H7 (cell line): ENCODE results near the gene ACVR2A. TPM values are rescaled to one million over a fixed set of nuclear protein-coding genes. Genes with fewer than 3 reads are reported as not detected.

Experiments used
- DNase-seq: peaks from one replicate; pipeline ENCODE4 v3.0.0; 2012
- H3K27me3 ChIP-seq: 2 replicates; pipeline ENCODE4 v1.6.0; 2011; ENCODE audit warnings: mild to moderate bottlenecking, low read length; ENCODE audit not compliant: control insufficient read depth, insufficient read depth
- H3K36me3 ChIP-seq: replicated peaks from 2 replicates; pipeline ENCODE4 v1.5.1; 2011; ENCODE audit warnings: low read length; ENCODE audit not compliant: control insufficient read depth, insufficient read depth
- H3K4me3 ChIP-seq: 2 replicates; pipeline ENCODE4 v1.5.1; 2011; ENCODE audit warnings: low read depth, mild to moderate bottlenecking, control low read depth, low read length, moderate library complexity; ENCODE audit not compliant: insufficient read depth
- total RNA-seq: library from RNA; depleted of rRNA; stranded (reverse); fragments of >200 nt; shearing (Covaris generic); gene quantifications from 2 replicates; pipeline ENCODE4 v1.2.3, GENCODE V29; 2014; rRNA removed

ACVR2A gene
- 8.6 and 8.8 TPM in 2 replicates for total RNA-seq

- H3K27me3 ChIP-seq = peaks cover 4% of the 10 kb centered on the region; the same call in 1 of the 2 replicates
- H3K4me3 ChIP-seq = peak within 1 kb of the TSS; percentile 86
- peak; percentile 70 for DNase-seq
- no peaks in the 10 kb centered on the region for H3K36me3 ChIP-seq
Observed at GRCh38 chr2:147844697-147845410, at the start of gene ACVR2A. ACVR2A (plus strand) TSS chr2:147845029; CDS start chr2:147845153, 124 bp downstream.

- Histone ChIP-seq H3K4me3 (no peak overlapping the region), H3K27me3 (no peaks in the 10 kb centered on the region), H3K36me3 (no peaks in the 10 kb centered on the region)
- no peak for DNase-seq
Observed at GRCh38 chr2:147800316-147800715, 44.5 kb upstream of the ACVR2A start.

GRCh38 chr2:147806846-147807245 lies 38.0 kb upstream of the ACVR2A start:
- Histone ChIP-seq H3K36me3 (no peaks in the 10 kb centered on the region), H3K4me3 (no peak overlapping the region), H3K27me3 (no peaks in the 10 kb centered on the region)
- no peak for DNase-seq

- H3K36me3 ChIP-seq = no peaks in the 10 kb centered on the region
- DNase-seq = no peak
- H3K4me3 ChIP-seq = no peak overlapping the region
- H3K27me3 ChIP-seq = no peaks in the 10 kb centered on the region
Observed at GRCh38 chr2:147808520-147808919, 36.3 kb upstream of the ACVR2A start.

- Histone ChIP-seq H3K4me3 (no peak overlapping the region), H3K27me3 (no peaks in the 10 kb centered on the region), H3K36me3 (no peaks in the 10 kb centered on the region)
- DNase-seq = no peak
Observed at GRCh38 chr2:147810883-147811765, 33.7 kb upstream of the ACVR2A start.

GRCh38 chr2:147818741-147819140 lies 26.1 kb upstream of the ACVR2A start:
- Histone ChIP-seq H3K27me3 (no peaks in the 10 kb centered on the region), H3K36me3 (no peaks in the 10 kb centered on the region), H3K4me3 (no peak overlapping the region)
- DNase-seq = no peak

- no peaks in the 10 kb centered on the region for H3K36me3 ChIP-seq
- no peak overlapping the region for H3K4me3 ChIP-seq
- H3K27me3 ChIP-seq = no peaks in the 10 kb centered on the region
- no peak for DNase-seq
Observed at GRCh38 chr2:147824620-147825019, 20.2 kb upstream of the ACVR2A start.

GRCh38 chr2:147826278-147827087 lies 18.3 kb upstream of the ACVR2A start:
- no peak for DNase-seq
- no peak overlapping the region for H3K4me3 ChIP-seq
- H3K27me3 ChIP-seq = no peaks in the 10 kb centered on the region
- H3K36me3 ChIP-seq = no peaks in the 10 kb centered on the region

- Histone ChIP-seq H3K36me3 (no peaks in the 10 kb centered on the region), H3K4me3 (no peak overlapping the region), H3K27me3 (no peaks in the 10 kb centered on the region)
- no peak for DNase-seq
Observed at GRCh38 chr2:147827088-147827375, 17.8 kb upstream of the ACVR2A start.

- Histone ChIP-seq H3K36me3 (no peaks in the 10 kb centered on the region), H3K27me3 (no peaks in the 10 kb centered on the region), H3K4me3 (no peak overlapping the region)
- no peak for DNase-seq
Observed at GRCh38 chr2:147829106-147829505, 15.7 kb upstream of the ACVR2A start.

GRCh38 chr2:147836099-147836498 lies 8.7 kb upstream of the ACVR2A start:
- Histone ChIP-seq H3K36me3 (no peaks in the 10 kb centered on the region), H3K27me3 (no peaks in the 10 kb centered on the region), H3K4me3 (no peak overlapping the region)
- DNase-seq = no peak

- peaks cover 4% of the 10 kb centered on the region; the same call in 1 of the 2 replicates for H3K27me3 ChIP-seq
- no peaks in the 10 kb centered on the region for H3K36me3 ChIP-seq
- peak overlapping the region; percentile 86 for H3K4me3 ChIP-seq
- DNase-seq = no peak
Observed at GRCh38 chr2:147843391-147843863, 1.4 kb upstream of the ACVR2A start.

- H3K4me3 ChIP-seq = peak overlapping the region; percentile 86
- H3K36me3 ChIP-seq = no peaks in the 10 kb centered on the region
- H3K27me3 ChIP-seq = peaks cover 4% of the 10 kb centered on the region; the same call in 1 of the 2 replicates
- peak; percentile 94 for DNase-seq
Observed at GRCh38 chr2:147843864-147844696, 749 bp upstream of the ACVR2A start.
